HepG2 (cell line): Measurements from ENCODE around the gene RXRG. TPM values are rescaled to one million over a fixed set of nuclear protein-coding genes. Genes with fewer than 3 reads are reported as not detected.

Experiments
- ATF7-NPFF ChIP-seq: sonication (generic); formaldehyde crosslinking; IDR thresholded peaks from 2 replicates; pipeline ENCODE4 v1.8.1; 2023; ENCODE audit warnings: mild to moderate bottlenecking, low read depth, missing genetic modification reagents, moderate library complexity
- EED ChIP-seq: sonication (generic); formaldehyde crosslinking; IDR thresholded peaks from 2 replicates; pipeline ENCODE4 v1.5.0; 2020; ENCODE audit warnings: mild to moderate bottlenecking, missing genetic modification reagents
- KDM5B ChIP-seq: sonication (generic); formaldehyde crosslinking; IDR thresholded peaks from 2 replicates; pipeline ENCODE4 v1.4.0; 2020; ENCODE audit warnings: missing genetic modification reagents, mild to moderate bottlenecking, borderline replicate concordance
- PRMT3 ChIP-seq: sonication (generic); formaldehyde crosslinking; IDR thresholded peaks from 2 replicates; pipeline ENCODE4 v1.8.1; 2022; ENCODE audit warnings: low read depth, mild to moderate bottlenecking, moderate library complexity, missing genetic modification reagents, borderline replicate concordance
- RNF2 ChIP-seq: fragments of 450-650 bp; conservative IDR thresholded peaks from 2 replicates; pipeline ENCODE4 v1.6.1; 2016; ENCODE audit warnings: low read depth
- ZNF510 ChIP-seq: sonication (generic); formaldehyde crosslinking; IDR thresholded peaks from 2 replicates; pipeline ENCODE4 v1.4.0; 2020; ENCODE audit warnings: low read depth, mild to moderate bottlenecking, missing genetic modification reagents
- ZNF747 ChIP-seq: sonication (generic); formaldehyde crosslinking; IDR thresholded peaks from 2 replicates; pipeline ENCODE4 v1.8.1; 2023; ENCODE audit warnings: missing genetic modification reagents, mild to moderate bottlenecking, borderline replicate concordance
- ZSCAN20 ChIP-seq: sonication (generic); formaldehyde crosslinking; IDR thresholded peaks from 2 replicates; pipeline ENCODE4 v1.4.0; 2020; ENCODE audit warnings: missing genetic modification reagents, mild to moderate bottlenecking, borderline replicate concordance
- polyA plus RNA-seq, 8 experiments: library from polyadenylated mRNA; depleted of rRNA in 3 of 8; stranded (reverse) in 7 of 8; unstranded in 1 of 8; fragments of >200 nt; fragmentation: Illumina TruSeq in 4 of 8; extraction: Trizol in 4 of 8; gene quantifications; 2 replicates each; pipeline versions ENCODE4 v1.2.1 to v1.2.3, GENCODE V29; 2011 to 2016; ENCODE audit warnings: low read depth in 4 of 8, missing spikeins in 1 of 8, mixed read lengths in 1 of 8; ENCODE audit not compliant: insufficient read depth in 1 of 8
- total RNA-seq, 5 experiments: library from RNA; depleted of rRNA; stranded (reverse); fragments of >200 nt; fragmentation: Illumina TruSeq; extraction: Trizol; gene quantifications; 2 replicates each; pipeline ENCODE4 v1.2.3, GENCODE V29; 2016; ENCODE audit warnings: low read depth in 1 of 5
- TF ChIP-seq, protein P1 (sequence below): IDR thresholded peaks from 2 replicates; pipeline ENCODE4 v1.6.1; 2016; ENCODE audit warnings: missing compliant biosample characterization, missing genetic modification reagents, borderline replicate concordance
- TF ChIP-seq, protein P2 (sequence below): sonication (generic); formaldehyde crosslinking; IDR thresholded peaks from 2 replicates; pipeline ENCODE4 v1.5.1; 2020; ENCODE audit warnings: missing genetic modification reagents, mild to moderate bottlenecking, borderline replicate concordance
- TF ChIP-seq, protein P3 (sequence below): sonication (generic); formaldehyde crosslinking; IDR thresholded peaks from 2 replicates; pipeline ENCODE4 v1.4.0; 2020; ENCODE audit warnings: missing genetic modification reagents
- TF ChIP-seq, protein P4 (sequence below): sonication (generic); formaldehyde crosslinking; IDR thresholded peaks from 2 replicates; pipeline ENCODE4 v1.4.0; 2020; ENCODE audit warnings: missing genetic modification reagents

Gene RXRG
- total and polyA plus RNA-seq, 2 of the 13 experiments (the other 11 are each of a cell fraction or from before 2014, with no cell fraction given) = not detected

- TF ChIP-seq, protein P1, sequence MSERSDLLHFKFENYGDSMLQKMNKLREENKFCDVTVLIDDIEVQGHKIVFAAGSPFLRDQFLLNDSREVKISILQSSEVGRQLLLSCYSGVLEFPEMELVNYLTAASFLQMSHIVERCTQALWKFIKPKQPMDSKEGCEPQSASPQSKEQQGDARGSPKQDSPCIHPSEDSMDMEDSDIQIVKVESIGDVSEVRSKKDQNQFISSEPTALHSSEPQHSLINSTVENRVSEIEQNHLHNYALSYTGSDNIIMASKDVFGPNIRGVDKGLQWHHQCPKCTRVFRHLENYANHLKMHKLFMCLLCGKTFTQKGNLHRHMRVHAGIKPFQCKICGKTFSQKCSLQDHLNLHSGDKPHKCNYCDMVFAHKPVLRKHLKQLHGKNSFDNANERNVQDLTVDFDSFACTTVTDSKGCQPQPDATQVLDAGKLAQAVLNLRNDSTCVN (CRISPR knock-in tag) = no peak
- TF ChIP-seq PRMT3 (CRISPR knock-in tag) = no peak
- TF ChIP-seq ATF7-NPFF (CRISPR knock-in tag) = no peak
- no peak for TF ChIP-seq ZNF747 (CRISPR knock-in tag)
- TF ChIP-seq ZNF510 (CRISPR knock-in tag) = no peak
- TF ChIP-seq KDM5B (CRISPR knock-in tag) = no peak
- TF ChIP-seq, protein P2, sequence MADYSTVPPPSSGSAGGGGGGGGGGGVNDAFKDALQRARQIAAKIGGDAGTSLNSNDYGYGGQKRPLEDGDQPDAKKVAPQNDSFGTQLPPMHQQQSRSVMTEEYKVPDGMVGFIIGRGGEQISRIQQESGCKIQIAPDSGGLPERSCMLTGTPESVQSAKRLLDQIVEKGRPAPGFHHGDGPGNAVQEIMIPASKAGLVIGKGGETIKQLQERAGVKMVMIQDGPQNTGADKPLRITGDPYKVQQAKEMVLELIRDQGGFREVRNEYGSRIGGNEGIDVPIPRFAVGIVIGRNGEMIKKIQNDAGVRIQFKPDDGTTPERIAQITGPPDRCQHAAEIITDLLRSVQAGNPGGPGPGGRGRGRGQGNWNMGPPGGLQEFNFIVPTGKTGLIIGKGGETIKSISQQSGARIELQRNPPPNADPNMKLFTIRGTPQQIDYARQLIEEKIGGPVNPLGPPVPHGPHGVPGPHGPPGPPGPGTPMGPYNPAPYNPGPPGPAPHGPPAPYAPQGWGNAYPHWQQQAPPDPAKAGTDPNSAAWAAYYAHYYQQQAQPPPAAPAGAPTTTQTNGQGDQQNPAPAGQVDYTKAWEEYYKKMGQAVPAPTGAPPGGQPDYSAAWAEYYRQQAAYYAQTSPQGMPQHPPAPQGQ (CRISPR knock-in tag) = no peak
- no peak for TF ChIP-seq RNF2
- TF ChIP-seq, protein P3, sequence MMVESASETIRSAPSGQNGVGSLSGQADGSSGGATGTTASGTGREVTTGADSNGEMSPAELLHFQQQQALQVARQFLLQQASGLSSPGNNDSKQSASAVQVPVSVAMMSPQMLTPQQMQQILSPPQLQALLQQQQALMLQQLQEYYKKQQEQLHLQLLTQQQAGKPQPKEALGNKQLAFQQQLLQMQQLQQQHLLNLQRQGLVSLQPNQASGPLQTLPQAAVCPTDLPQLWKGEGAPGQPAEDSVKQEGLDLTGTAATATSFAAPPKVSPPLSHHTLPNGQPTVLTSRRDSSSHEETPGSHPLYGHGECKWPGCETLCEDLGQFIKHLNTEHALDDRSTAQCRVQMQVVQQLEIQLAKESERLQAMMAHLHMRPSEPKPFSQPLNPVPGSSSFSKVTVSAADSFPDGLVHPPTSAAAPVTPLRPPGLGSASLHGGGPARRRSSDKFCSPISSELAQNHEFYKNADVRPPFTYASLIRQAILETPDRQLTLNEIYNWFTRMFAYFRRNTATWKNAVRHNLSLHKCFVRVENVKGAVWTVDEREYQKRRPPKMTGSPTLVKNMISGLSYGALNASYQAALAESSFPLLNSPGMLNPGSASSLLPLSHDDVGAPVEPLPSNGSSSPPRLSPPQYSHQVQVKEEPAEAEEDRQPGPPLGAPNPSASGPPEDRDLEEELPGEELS (CRISPR knock-in tag) = no peak
- no peak for TF ChIP-seq ZSCAN20 (CRISPR knock-in tag)
- no peak for TF ChIP-seq EED (CRISPR knock-in tag)
- TF ChIP-seq, protein P4, sequence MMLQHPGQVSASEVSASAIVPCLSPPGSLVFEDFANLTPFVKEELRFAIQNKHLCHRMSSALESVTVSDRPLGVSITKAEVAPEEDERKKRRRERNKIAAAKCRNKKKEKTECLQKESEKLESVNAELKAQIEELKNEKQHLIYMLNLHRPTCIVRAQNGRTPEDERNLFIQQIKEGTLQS (CRISPR knock-in tag) = no peak
- TF ChIP-seq, all 625 proteins: peak for 0
Observed at GRCh38 chr1:165416876-165417275, 28.1 kb downstream of the RXRG start (continued).
